G401 (cell line): ENCODE measurements around the gene SYDE1. TPM values are rescaled to one million over a fixed set of nuclear protein-coding genes. Genes with fewer than 3 reads are reported as not detected.
A peak's percentile ranks its signal among the peaks of the same experiment; 100 is the strongest.
"Not testable (repeated sequence)": the region's sequence is repeated elsewhere in the genome, so short reads cannot be mapped to it uniquely, and the experiment has no call there.

Experiments used
- DNase-seq: peaks from one replicate; pipeline ENCODE4 v3.0.0-alpha.2; 2015; ENCODE audit warnings: low spot score
- in situ Hi-C: cut with HindIII; loops from 2 replicates; pipeline ENCODE4 v1.10.0; 2016; ENCODE audit warnings: low sequenced_read_pairs, mixed read lengths
- total RNA-seq: library from RNA; depleted of rRNA; stranded (reverse); fragments of >200 nt; shearing (Covaris generic); gene quantifications from 2 replicates; pipeline ENCODE4 v1.2.3, GENCODE V29; 2014; rRNA removed

Gene SYDE1
- total RNA-seq: 43.0 and 56.5 TPM in 2 replicates

- in situ Hi-C loops: no loop called here
Measured at GRCh38 chr19:15107061-15108010, at the start of gene SYDE1. Gene SYDE1 (plus strand): TSS chr19:15107401. CDS start chr19:15107434, 33 bp downstream.

DNA sequence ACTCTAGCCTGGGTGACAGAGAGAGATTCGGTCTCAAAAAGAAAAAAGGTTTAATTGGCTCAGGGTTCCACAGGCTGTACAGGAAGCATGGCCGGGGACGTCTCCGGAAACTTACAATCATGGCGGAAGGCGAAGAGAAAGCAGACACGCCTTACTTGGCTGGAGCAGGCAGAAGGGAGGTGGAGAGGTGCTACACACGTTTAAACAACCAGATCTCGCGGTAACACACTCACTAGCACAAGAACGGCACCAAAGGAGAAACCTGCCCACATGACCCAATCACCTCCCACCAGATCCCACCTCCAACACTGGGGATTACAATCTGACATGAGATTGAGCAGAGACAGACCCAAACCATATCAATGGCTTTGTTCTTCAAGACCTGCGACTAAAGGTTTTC lies 45.2 kb upstream of the SYDE1 start:
- no peak for DNase-seq
- in situ Hi-C loops: no loop called here

More at GRCh38 chr19:15107061-15108010, at the start of gene SYDE1:
- DNase-seq: no peak

DNA sequence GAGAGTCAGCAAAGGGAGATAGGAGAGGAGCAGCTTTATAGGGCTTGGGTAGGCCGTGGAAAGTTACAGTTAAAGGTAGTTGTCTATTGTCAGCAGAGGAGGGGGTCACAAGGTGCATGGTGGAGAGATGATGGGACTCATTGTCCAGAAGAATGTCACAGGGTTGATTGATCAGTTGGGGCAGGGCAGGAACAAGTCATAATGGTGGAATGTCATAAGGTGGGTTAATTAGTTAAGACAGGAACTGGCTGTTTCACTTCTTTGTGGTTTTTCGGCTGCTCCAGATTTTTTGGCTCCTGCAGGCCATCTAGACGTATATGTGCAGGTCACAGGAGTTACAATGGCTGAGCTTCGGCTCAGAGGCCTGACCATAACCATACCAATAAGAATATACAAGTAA lies 36.8 kb upstream of the SYDE1 start:
- DNase-seq, in situ Hi-C loops: not testable (repeated sequence)

- no peak for DNase-seq
- in situ Hi-C loops: no loop called here
Measured at GRCh38 chr19:15072930-15073647, 34.1 kb upstream of the SYDE1 start.

DNA sequence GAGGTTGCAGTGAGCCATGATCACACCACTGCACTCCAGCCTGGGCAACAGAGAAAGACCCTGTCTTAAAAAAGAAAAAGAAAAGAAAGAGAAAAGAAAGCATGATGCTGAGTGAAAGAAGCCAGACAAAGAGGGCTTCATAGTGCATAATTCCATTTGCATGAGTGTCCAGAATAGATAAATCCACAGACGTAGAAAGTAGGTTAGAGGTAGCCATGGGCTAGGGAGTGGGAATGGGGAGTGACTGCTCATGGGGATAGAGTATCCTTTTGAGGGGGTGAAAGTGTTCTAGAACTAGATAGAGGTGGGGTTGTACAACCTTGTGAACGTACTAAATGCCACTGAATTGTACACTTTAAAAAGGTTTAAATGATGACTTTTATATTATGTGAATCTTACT lies 32.8 kb upstream of the SYDE1 start:
- no peak for DNase-seq
- in situ Hi-C loops: no loop called here

DNA sequence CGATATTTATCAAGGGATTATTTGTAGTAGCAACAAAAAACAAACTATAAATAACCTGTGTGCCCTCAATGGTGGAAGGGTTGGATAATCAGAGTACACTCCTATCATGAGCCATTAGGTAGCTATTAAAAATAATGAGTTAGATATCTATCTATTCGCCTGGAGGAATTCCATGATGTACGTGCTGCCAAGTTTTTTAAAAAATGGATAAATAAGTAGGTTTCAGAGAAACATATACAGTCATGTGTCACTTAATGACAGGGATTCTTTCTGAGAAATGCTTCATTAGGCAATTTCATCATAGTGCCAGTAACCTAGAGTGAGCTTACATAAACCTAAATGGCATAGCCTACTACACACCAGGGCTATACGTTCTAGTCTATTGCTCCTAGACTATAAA lies 31.4 kb upstream of the SYDE1 start:
- in situ Hi-C loops: no loop called here
- DNase-seq: no peak

GRCh38 chr19:15080002-15080401 lies 27.2 kb upstream of the SYDE1 start:
- DNase-seq, in situ Hi-C loops: not testable (repeated sequence)

- no peak for DNase-seq
- in situ Hi-C loops: no loop called here
Measured at GRCh38 chr19:15081911-15082310, 25.3 kb upstream of the SYDE1 start, which contains the start of gene OR1I1. Gene OR1I1 (plus strand): TSS chr19:15082211. CDS start chr19:15087066, 4,855 bp downstream.

DNA sequence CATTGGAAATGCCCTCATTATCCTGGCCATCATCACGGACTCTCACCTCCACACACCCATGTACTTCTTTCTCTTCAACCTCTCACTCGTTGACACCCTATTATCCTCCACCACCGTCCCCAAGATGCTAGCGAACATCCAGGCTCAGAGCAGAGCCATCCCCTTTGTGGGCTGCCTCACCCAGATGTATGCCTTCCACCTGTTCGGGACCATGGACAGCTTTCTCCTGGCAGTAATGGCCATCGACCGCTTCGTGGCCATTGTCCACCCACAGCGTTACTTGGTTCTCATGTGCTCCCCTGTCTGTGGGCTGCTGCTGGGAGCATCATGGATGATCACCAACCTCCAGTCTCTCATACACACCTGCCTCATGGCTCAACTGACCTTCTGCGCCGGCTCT lies 20.0 kb upstream of the SYDE1 start:
- no peak for DNase-seq
- in situ Hi-C loops: no loop called here

DNA sequence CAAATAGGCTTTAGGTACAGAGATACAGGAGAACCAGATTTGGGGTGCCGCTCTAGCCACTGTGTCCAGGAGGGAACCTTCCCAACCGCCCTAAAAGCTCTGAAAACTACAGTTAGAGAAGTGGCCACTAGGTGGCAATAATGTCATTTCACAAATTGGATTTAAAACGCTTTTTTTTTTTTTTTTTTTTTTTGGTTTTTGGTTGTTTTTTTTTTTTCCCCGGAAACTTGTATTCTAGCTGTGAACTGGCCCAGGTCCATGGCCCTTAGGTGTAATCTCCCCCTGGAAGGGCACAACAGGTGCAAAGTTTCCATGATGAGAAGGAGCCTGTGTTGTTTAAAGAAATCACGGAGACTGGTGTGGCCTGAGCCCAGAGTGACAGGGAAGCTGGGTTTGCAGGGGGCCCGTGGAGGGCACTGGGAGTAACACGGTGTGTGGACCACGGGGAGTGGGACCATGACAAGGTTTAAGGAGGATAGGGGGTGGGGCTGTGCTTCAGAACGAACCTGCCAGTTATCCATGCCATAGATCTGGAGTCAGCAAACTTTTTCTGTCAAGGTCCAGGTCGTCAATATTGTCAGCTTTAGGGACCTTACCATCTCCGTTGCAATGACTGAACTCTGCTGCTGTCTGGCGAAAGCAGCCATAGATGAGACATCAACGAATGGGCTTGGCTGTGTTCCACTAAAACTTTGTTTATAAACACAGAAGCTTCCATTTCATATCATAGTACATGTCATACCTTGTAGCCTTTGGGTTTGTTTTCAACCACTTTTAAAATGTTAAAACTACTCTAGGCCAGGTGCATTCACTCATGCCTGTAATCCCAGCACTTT lies 15.1 kb upstream of the SYDE1 start:
- in situ Hi-C loops: no loop called here
- peak; percentile 59 for DNase-seq

DNA sequence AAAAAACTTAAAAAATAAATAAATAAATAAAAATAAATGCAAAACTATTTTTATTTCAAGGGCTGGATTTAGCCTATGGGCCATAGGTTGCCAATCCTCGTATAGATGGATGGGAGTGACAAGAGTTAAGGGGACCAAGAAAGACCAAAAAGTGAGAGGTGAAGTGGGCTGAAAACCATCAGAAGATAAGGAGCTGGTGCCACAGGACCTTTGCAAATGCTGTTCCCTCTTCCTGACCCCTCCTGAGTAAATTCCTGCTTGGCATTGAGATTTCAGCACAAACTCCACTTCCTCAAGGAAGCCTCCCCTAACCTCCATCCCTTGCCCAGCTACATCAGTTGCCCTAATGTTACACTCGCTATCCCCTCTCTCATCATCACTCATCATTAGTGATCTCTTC lies 14.2 kb upstream of the SYDE1 start:
- in situ Hi-C loops: no loop called here
- DNase-seq: no peak

GRCh38 chr19:15096223-15096622 lies 11.0 kb upstream of the SYDE1 start:
- DNase-seq: no peak
- in situ Hi-C loops: no loop called here

- in situ Hi-C loops, DNase-seq: not testable (repeated sequence)
Measured at GRCh38 chr19:15097980-15098379, 9.2 kb upstream of the SYDE1 start.

- in situ Hi-C loops: no loop called here
- DNase-seq: no peak
Measured at GRCh38 chr19:15098460-15098859, 8.7 kb upstream of the SYDE1 start.

GRCh38 chr19:15099017-15099582 lies 8.1 kb upstream of the SYDE1 start:
- in situ Hi-C loops: no loop called here
- DNase-seq: no peak

GRCh38 chr19:15101479-15102082 lies 5.6 kb upstream of the SYDE1 start:
- in situ Hi-C loops: no loop called here

DNA sequence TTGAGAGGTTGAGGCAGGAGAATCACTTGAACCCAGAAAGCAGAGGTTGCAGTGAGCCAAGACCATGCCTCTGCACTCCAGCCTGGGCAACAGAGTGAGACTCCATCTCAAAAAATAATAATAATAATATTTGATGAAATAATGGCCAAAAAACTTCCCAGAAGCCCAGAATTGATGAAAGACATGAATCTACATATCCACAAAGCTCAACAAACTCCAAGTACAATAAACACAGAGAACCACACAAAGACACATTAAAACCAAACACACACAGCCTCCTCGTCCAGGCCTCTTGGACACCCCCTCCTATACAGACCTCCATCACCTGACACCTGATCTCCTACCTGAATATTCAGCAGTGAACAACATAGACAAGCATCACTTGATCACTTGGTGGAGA lies 3.2 kb upstream of the SYDE1 start:
- DNase-seq: no peak
- in situ Hi-C loops: no loop called here

More at GRCh38 chr19:15101479-15102082, 5.6 kb upstream of the SYDE1 start:
- no peak for DNase-seq

GRCh38 chr19:15104411-15104810 lies 2.8 kb upstream of the SYDE1 start:
- no peak for DNase-seq
- in situ Hi-C loops: no loop called here

- in situ Hi-C loops: no loop called here
Measured at GRCh38 chr19:15105044-15105443, 2.2 kb upstream of the SYDE1 start.

More at GRCh38 chr19:15105044-15105443, 2.2 kb upstream of the SYDE1 start:
- no peak for DNase-seq
